Measurements from ENCODE around the gene POLN. TPM values are rescaled to one million over a fixed set of nuclear protein-coding genes. Genes with fewer than 3 reads are reported as not detected.
"Not testable (repeated sequence)": the region's sequence is repeated elsewhere in the genome, so short reads cannot be mapped to it uniquely, and the experiment has no call there.

The POLN gene
- total RNA-seq, 1 experiment from 2014 or later, result 3.5 TPM

- no peaks in the 10 kb centered on the region for H3K9me3 Mint-ChIP-seq
- ChIA-PET CTCF (interaction anchor here (1.9 to 5.8 kb wide), 2 partner anchors 137 to 225 kb away, joined by 5 to 44 read pairs; no protein-coding TSS in a partner anchor), POLR2A (no interaction called here)
- no peak overlapping the region for H3K4me3 Mint-ChIP-seq
- H3K27ac Mint-ChIP-seq, result no peak overlapping the region
- H3K4me1 Mint-ChIP-seq, result peaks cover 45% of the 10 kb centered on the region
- H3K36me3 Mint-ChIP-seq, result no peaks in the 10 kb centered on the region; the same call in 1 of the 2 replicates
- H3K27me3 Mint-ChIP-seq (ENCODE audit: low read depth), result peaks cover 78% of the 10 kb centered on the region
- DNase-seq (ENCODE audit: low spot score), result no peak
- ATAC-seq, result no peak
- no peak for TF ChIP-seq CDX4 (CRISPR knock-in tag; IDR thresholded peaks at IDR 0.05; ENCODE audit: borderline replicate concordance)
- no peak for TF ChIP-seq IRF2 (CRISPR knock-in tag; IDR thresholded peaks at IDR 0.05; ENCODE audit: borderline replicate concordance, low read depth)
- TF ChIP-seq ATF6 (CRISPR knock-in tag; IDR thresholded peaks at IDR 0.05), result no peak
- no peak for TF ChIP-seq ELF4 (CRISPR knock-in tag; IDR thresholded peaks at IDR 0.05; ENCODE audit: low read depth)
- TF ChIP-seq FOXJ3 (CRISPR knock-in tag; IDR thresholded peaks at IDR 0.05; ENCODE audit: borderline replicate concordance), result no peak
- no peak for TF ChIP-seq TCF7 (CRISPR knock-in tag; IDR thresholded peaks at IDR 0.05; ENCODE audit: low read depth)
- TF ChIP-seq FOXP4 (CRISPR knock-in tag; IDR thresholded peaks at IDR 0.05), result no peak
- TF ChIP-seq ATF1 (CRISPR knock-in tag; IDR thresholded peaks at IDR 0.05), result no peak
Measured at GRCh38 chr4:2217726-2218125, 24.2 kb downstream of the POLN start.

GRCh38 chr4:2212831-2213230 lies 29.1 kb downstream of the POLN start:
- Mint-ChIP-seq H3K27me3 (ENCODE audit: low read depth) (peaks cover 40% of the 10 kb centered on the region), H3K36me3 (no peaks in the 10 kb centered on the region), H3K27ac (no peak overlapping the region), H3K4me3 (no peak overlapping the region), H3K4me1 (peaks cover 15% of the 10 kb centered on the region), H3K9me3 (no peaks in the 10 kb centered on the region)
- ChIA-PET POLR2A (no interaction called here), CTCF (no interaction called here)
- no peak for ATAC-seq
- no peak for TF ChIP-seq PREB (CRISPR knock-in tag; IDR thresholded peaks at IDR 0.05; ENCODE audit: borderline replicate concordance)
- no peak for DNase-seq (ENCODE audit: low spot score)

- H3K27ac Mint-ChIP-seq; H3K36me3 Mint-ChIP-seq; H3K4me3 Mint-ChIP-seq; ATAC-seq; H3K27me3 Mint-ChIP-seq (ENCODE audit: low read depth); DNase-seq (ENCODE audit: low spot score); POLR2A ChIA-PET; H3K9me3 Mint-ChIP-seq: not testable (repeated sequence)
- H3K4me1 Mint-ChIP-seq, result peaks cover 11% of the 10 kb centered on the region
- CTCF ChIA-PET, result interaction anchor here (0.7 kb wide), 1 partner anchor 45 kb away, joined by 3 read pairs; no protein-coding TSS in a partner anchor
Measured at GRCh38 chr4:2202789-2203188, 39.1 kb downstream of the POLN start.

- H3K27ac Mint-ChIP-seq, result no peak overlapping the region
- no peak overlapping the region for H3K4me3 Mint-ChIP-seq
- H3K36me3 Mint-ChIP-seq, result no peaks in the 10 kb centered on the region
- no peaks in the 10 kb centered on the region for H3K27me3 Mint-ChIP-seq (ENCODE audit: low read depth)
- DNase-seq (ENCODE audit: low spot score) (no peak), ATAC-seq (no peak)
- no peaks in the 10 kb centered on the region for H3K9me3 Mint-ChIP-seq
- ChIA-PET POLR2A (no interaction called here), CTCF (interaction anchor here (0.5 to 1.1 kb wide), 3 partner anchors 25 to 344 kb away, joined by 3 to 7 read pairs (median 5); no protein-coding TSS in a partner anchor)
- H3K4me1 Mint-ChIP-seq, result peaks cover 2% of the 10 kb centered on the region; the same call in 1 of the 2 replicates
- no peak for TF ChIP-seq ZNF317 (CRISPR knock-in tag; IDR thresholded peaks at IDR 0.05; ENCODE audit: borderline replicate concordance, low read depth)
- no peak for TF ChIP-seq CREM (CRISPR knock-in tag; IDR thresholded peaks at IDR 0.05)
- TF ChIP-seq ATF1 (CRISPR knock-in tag; IDR thresholded peaks at IDR 0.05), result no peak
- no peak for TF ChIP-seq ZBTB43 (CRISPR knock-in tag; IDR thresholded peaks at IDR 0.05)
- TF ChIP-seq NFYB (CRISPR knock-in tag; conservative IDR thresholded peaks at IDR 0.05; ENCODE audit: low read depth), result no peak
- no peak for TF ChIP-seq OVOL2 (CRISPR knock-in tag; IDR thresholded peaks at IDR 0.05; ENCODE audit: borderline replicate concordance)
Measured at GRCh38 chr4:2194496-2194895, 47.4 kb downstream of the POLN start.

Data from WTC11 (cell line).